Heart left ventricle (tissue), 13 donors: Measurements from ENCODE around the gene DYSF.

ENCODE experiments used
- POLR2A ChIP-seq, 2 donors: fragments of 450-650 bp; IDR thresholded peaks; one replicate each; pipeline ENCODE4 v1.6.1; 2017; ENCODE audit warnings: antibody characterized with exemption in 2 of 2, mild to moderate bottlenecking in 2 of 2, moderate library complexity in 2 of 2
- TF ChIP-seq, protein P1 (sequence below), 12 donors: fragments of 200-600 bp; sonication (generic) in 4 of 12; IDR thresholded peaks; one replicate each; pipeline versions ENCODE4 v1.5.0 to v1.8.0; 2018 to 2022; ENCODE audit warnings: antibody characterized with exemption in 12 of 12, mild to moderate bottlenecking in 5 of 12
- donor health status: ischemic (EF 13 %, LVEDD 7.1; RV severe dilation, severe dysfunction).
- donor health status: DM: no; HTN: yes; CAD: no.
- donor health status: DM: no; HTN: no; CAD: no.
- donor health status: ischemic (EF 25% LVEDD 6.9; RV normal size, moderate dysfunction).
- donor health status: ischemic (EF 25% LVEDD 5.7; RV mildly dilated, moderate dysfunction).
- donor health status: ischemic (EF 35%, LVEDD 5.7; RV mildly dilated, moderate dysfunction).
- donor health status: nonischemic (EF 11% LVEDD 7.7; RV severe dilation, severe dysfunction).
- donor health status: DM: yes; HTN: yes; CAD: no.
- donor health status: PGD.
- donor health status: ischemic (EF 29% LVEDD 5.4; RV normal size, mild dysfunction).
- donor health status: nonischemic (EF 23%, LVEDD 6.1; RV moderate dilation, normal function).

DNA sequence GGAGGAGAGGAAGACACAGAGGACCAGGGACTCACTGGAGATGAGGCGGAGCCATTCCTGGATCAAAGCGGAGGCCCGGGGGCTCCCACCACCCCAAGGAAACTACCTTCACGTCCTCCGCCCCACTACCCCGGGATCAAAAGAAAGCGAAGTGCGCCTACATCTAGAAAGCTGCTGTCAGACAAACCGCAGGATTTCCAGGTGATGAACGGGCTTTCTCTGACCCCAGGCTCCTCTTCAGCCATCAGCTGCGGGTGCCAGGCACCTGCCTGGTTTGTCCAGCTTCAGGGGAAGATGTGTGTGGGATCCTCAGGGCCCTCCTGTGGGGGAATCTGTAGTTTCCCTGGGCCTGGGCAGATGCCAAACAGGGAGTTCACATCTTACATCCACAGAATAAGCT, 60.4 kb downstream of the DYSF start:
- TF ChIP-seq, protein P1, sequence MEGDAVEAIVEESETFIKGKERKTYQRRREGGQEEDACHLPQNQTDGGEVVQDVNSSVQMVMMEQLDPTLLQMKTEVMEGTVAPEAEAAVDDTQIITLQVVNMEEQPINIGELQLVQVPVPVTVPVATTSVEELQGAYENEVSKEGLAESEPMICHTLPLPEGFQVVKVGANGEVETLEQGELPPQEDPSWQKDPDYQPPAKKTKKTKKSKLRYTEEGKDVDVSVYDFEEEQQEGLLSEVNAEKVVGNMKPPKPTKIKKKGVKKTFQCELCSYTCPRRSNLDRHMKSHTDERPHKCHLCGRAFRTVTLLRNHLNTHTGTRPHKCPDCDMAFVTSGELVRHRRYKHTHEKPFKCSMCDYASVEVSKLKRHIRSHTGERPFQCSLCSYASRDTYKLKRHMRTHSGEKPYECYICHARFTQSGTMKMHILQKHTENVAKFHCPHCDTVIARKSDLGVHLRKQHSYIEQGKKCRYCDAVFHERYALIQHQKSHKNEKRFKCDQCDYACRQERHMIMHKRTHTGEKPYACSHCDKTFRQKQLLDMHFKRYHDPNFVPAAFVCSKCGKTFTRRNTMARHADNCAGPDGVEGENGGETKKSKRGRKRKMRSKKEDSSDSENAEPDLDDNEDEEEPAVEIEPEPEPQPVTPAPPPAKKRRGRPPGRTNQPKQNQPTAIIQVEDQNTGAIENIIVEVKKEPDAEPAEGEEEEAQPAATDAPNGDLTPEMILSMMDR (IDR thresholded peaks at IDR 0.05): no peak
- no peak for TF ChIP-seq POLR2A (IDR thresholded peaks at IDR 0.05)
